Activated T-cell treated with anti-CD3 and anti-CD28 coated beads, Interleukin-2, amount 50 U/mL, for 4 hours (primary cell): Measurements from ENCODE around the gene AHCYL1. TPM values are rescaled to one million over a fixed set of nuclear protein-coding genes. Genes with fewer than 3 reads are reported as not detected.

Experiments used
- ATAC-seq, 2 donors: fragments of 200-7000 bp; cut with Tn5 transposase; one replicate each; pipeline ENCODE4 v1.10.0; 2021
- DNase-seq: peaks from one replicate; pipeline ENCODE4 v3.0.0-alpha.2; 2020
- H3K27me3 Mint-ChIP-seq: one replicate; pipeline ENCODE4 v1.8.0; 2021; ENCODE audit warnings: low read depth, mixed read lengths
- H3K36me3 Mint-ChIP-seq: one replicate; pipeline ENCODE4 v1.8.0; 2022; ENCODE audit warnings: mixed read lengths; ENCODE audit not compliant: insufficient read depth
- H3K4me1 Mint-ChIP-seq: one replicate; pipeline ENCODE4 v1.8.0; 2021; ENCODE audit warnings: low read depth, mixed read lengths
- H3K4me3 Mint-ChIP-seq: one replicate; pipeline ENCODE4 v1.8.0; 2021; ENCODE audit warnings: mild to moderate bottlenecking, moderate library complexity, mixed read lengths
- H3K9me3 Mint-ChIP-seq: one replicate; pipeline ENCODE4 v1.8.0; 2021; ENCODE audit warnings: mixed read lengths
- total RNA-seq, 3 donors: library from RNA; stranded (reverse); gene quantifications; one replicate each; pipeline ENCODE4 v1.2.1, GENCODE V29; 2021

AHCYL1 gene
- total RNA-seq, 3 donors from 2014 or later: 45.4 to 48.3 (median 48.2) TPM

- DNase-seq (no peak), ATAC-seq (no peak)
- no peak overlapping the region for H3K4me3 Mint-ChIP-seq
- H3K36me3 Mint-ChIP-seq: peaks cover 34% of the 10 kb centered on the region
- H3K4me1 Mint-ChIP-seq: no peaks in the 10 kb centered on the region
- H3K9me3 Mint-ChIP-seq: no peaks in the 10 kb centered on the region
- peaks cover 2% of the 10 kb centered on the region for H3K27me3 Mint-ChIP-seq
These were observed 76.1 kb downstream of the AHCYL1 start for GRCh38 chr1:110060662-110061060.

- H3K27me3 Mint-ChIP-seq: peaks cover 7% of the 10 kb centered on the region
- H3K4me3 Mint-ChIP-seq: no peak overlapping the region
- DNase-seq (no peak), ATAC-seq (no peak)
- no peaks in the 10 kb centered on the region for H3K4me1 Mint-ChIP-seq
- H3K9me3 Mint-ChIP-seq: no peaks in the 10 kb centered on the region
- peaks cover 31% of the 10 kb centered on the region for H3K36me3 Mint-ChIP-seq
These were observed 76.8 kb downstream of the AHCYL1 start for GRCh38 chr1:110061341-110061740.

GRCh38 chr1:110062612-110063011 is 78.0 kb downstream of the AHCYL1 start:
- peaks cover 4% of the 10 kb centered on the region for H3K4me1 Mint-ChIP-seq
- H3K27me3 Mint-ChIP-seq: peaks cover 18% of the 10 kb centered on the region
- H3K4me3 Mint-ChIP-seq: no peak overlapping the region
- ATAC-seq (no peak), DNase-seq (no peak)
- peaks cover 20% of the 10 kb centered on the region for H3K36me3 Mint-ChIP-seq
- no peaks in the 10 kb centered on the region for H3K9me3 Mint-ChIP-seq

GRCh38 chr1:110063781-110064180 is 79.2 kb downstream of the AHCYL1 start:
- ATAC-seq (no peak), DNase-seq (no peak)
- Mint-ChIP-seq H3K9me3 (no peaks in the 10 kb centered on the region), H3K4me1 (peaks cover 12% of the 10 kb centered on the region), H3K4me3 (no peak overlapping the region), H3K36me3 (peaks cover 15% of the 10 kb centered on the region), H3K27me3 (peaks cover 28% of the 10 kb centered on the region)

GRCh38 chr1:110064576-110065337 is 80.2 kb downstream of the AHCYL1 start:
- Mint-ChIP-seq H3K9me3 (no peaks in the 10 kb centered on the region), H3K36me3 (peaks cover 11% of the 10 kb centered on the region), H3K27me3 (peaks cover 38% of the 10 kb centered on the region), H3K4me3 (no peak overlapping the region), H3K4me1 (peaks cover 16% of the 10 kb centered on the region)
- ATAC-seq (no peak), DNase-seq (no peak)

- Mint-ChIP-seq H3K4me3 (no peak overlapping the region), H3K27me3 (peaks cover 42% of the 10 kb centered on the region), H3K36me3 (peaks cover 7% of the 10 kb centered on the region), H3K4me1 (peaks cover 17% of the 10 kb centered on the region), H3K9me3 (no peaks in the 10 kb centered on the region)
- DNase-seq: no peak
- ATAC-seq: no peak
These were observed 81.3 kb downstream of the AHCYL1 start for GRCh38 chr1:110065841-110066240.

GRCh38 chr1:110067479-110067892 is 82.9 kb downstream of the AHCYL1 start:
- Mint-ChIP-seq H3K4me1 (peaks cover 17% of the 10 kb centered on the region), H3K27me3 (peaks cover 59% of the 10 kb centered on the region), H3K4me3 (no peak overlapping the region), H3K36me3 (no peaks in the 10 kb centered on the region), H3K9me3 (no peaks in the 10 kb centered on the region)
- DNase-seq (no peak), ATAC-seq (no peak)

GRCh38 chr1:110067893-110068645 is 83.5 kb downstream of the AHCYL1 start:
- Mint-ChIP-seq H3K9me3 (no peaks in the 10 kb centered on the region), H3K27me3 (peaks cover 63% of the 10 kb centered on the region), H3K4me1 (peaks cover 17% of the 10 kb centered on the region), H3K36me3 (no peaks in the 10 kb centered on the region), H3K4me3 (peak overlapping the region; percentile 49)
- DNase-seq (no peak), ATAC-seq (peak; percentile 13 to 20)

- ATAC-seq: peak; percentile 51 to 60
- no peaks in the 10 kb centered on the region for H3K36me3 Mint-ChIP-seq
- peaks cover 69% of the 10 kb centered on the region for H3K27me3 Mint-ChIP-seq
- no peaks in the 10 kb centered on the region for H3K9me3 Mint-ChIP-seq
- peak overlapping the region; percentile 49 for H3K4me3 Mint-ChIP-seq
- peaks cover 17% of the 10 kb centered on the region for H3K4me1 Mint-ChIP-seq
- no peak for DNase-seq
These were observed 84.3 kb downstream of the AHCYL1 start for GRCh38 chr1:110068646-110069403.

- H3K36me3 Mint-ChIP-seq: no peaks in the 10 kb centered on the region
- H3K4me3 Mint-ChIP-seq: peak overlapping the region; percentile 33
- no peaks in the 10 kb centered on the region for H3K9me3 Mint-ChIP-seq
- peaks cover 17% of the 10 kb centered on the region for H3K4me1 Mint-ChIP-seq
- no peak for DNase-seq
- H3K27me3 Mint-ChIP-seq: peaks cover 70% of the 10 kb centered on the region
- ATAC-seq: peak; percentile 33 to 36
These were observed 85.1 kb downstream of the AHCYL1 start for GRCh38 chr1:110069404-110070281.

GRCh38 chr1:110070282-110070669 is 85.7 kb downstream of the AHCYL1 start:
- H3K4me1 Mint-ChIP-seq: peaks cover 17% of the 10 kb centered on the region
- peak in 1 of 2 donors; percentile 6 for ATAC-seq
- H3K27me3 Mint-ChIP-seq: peaks cover 69% of the 10 kb centered on the region
- no peak for DNase-seq
- H3K36me3 Mint-ChIP-seq: no peaks in the 10 kb centered on the region
- no peak overlapping the region for H3K4me3 Mint-ChIP-seq
- no peaks in the 10 kb centered on the region for H3K9me3 Mint-ChIP-seq

GRCh38 chr1:110070671-110071242 is 86.2 kb downstream of the AHCYL1 start, which contains the start of gene ALX3:
Gene ALX3 (minus strand): TSS chr1:110070672. CDS start chr1:110070612, 60 bp downstream.
- ATAC-seq: no peak

More at GRCh38 chr1:110070671-110071242, 86.2 kb downstream of the AHCYL1 start, which contains the start of gene ALX3:
- Mint-ChIP-seq H3K4me3 (peak within 1 kb of the TSS; percentile 33), H3K4me1 (peaks cover 17% of the 10 kb centered on the region), H3K9me3 (no peaks in the 10 kb centered on the region), H3K36me3 (no peaks in the 10 kb centered on the region), H3K27me3 (peaks cover 72% of the 10 kb centered on the region)
- no peak for DNase-seq
